ENCODE data around the gene RAB28. TPM values are rescaled to one million over a fixed set of nuclear protein-coding genes. Genes with fewer than 3 reads are reported as not detected.

The RAB28 gene
- total RNA-seq, 2 experiments from 2014 or later: 23.0 to 30.8 TPM

- H3K36me3 ChIP-seq (ENCODE audit: insufficient read depth, low read length): peaks cover 12% of the 10 kb centered on the region
- no peak overlapping the region for H3K27ac ChIP-seq (ENCODE audit: low read depth, low read length, poor library complexity, severe bottlenecking)
- ChIA-PET POLR2A (interaction anchor here (0.7 to 1.5 kb wide), 4 partner anchors 17 to 31 kb away, joined by 3 to 6 read pairs (median 4); no protein-coding TSS in a partner anchor), CTCF (ENCODE audit: unreplicated experiment) (no interaction called here)
- no peak overlapping the region for H3K4me2 ChIP-seq (ENCODE audit: low read length)
- no peak overlapping the region for H2AFZ ChIP-seq (ENCODE audit: low read length)
- H3K9me2 ChIP-seq (ENCODE audit: insufficient read depth, low read length): no peaks in the 10 kb centered on the region
- peaks cover 8% of the 10 kb centered on the region for H3K9me3 ChIP-seq (ENCODE audit: low read length)
- intact Hi-C loops (cut with micrococcal nuclease; ENCODE audit: unreplicated experiment): no loop called here
- no peaks in the 10 kb centered on the region for H4K20me1 ChIP-seq (ENCODE audit: insufficient read depth, low read length)
- DNase-seq (ENCODE audit: low spot score): no peak
- H3K4me1 ChIP-seq (ENCODE audit: insufficient read depth, low read length, poor library complexity, severe bottlenecking): no peaks in the 10 kb centered on the region
- BruUV-seq (replicated peaks): no TSS peak
- no peak overlapping the region for H3K4me3 ChIP-seq (ENCODE audit: low read depth, low read length, poor library complexity, severe bottlenecking)
- peaks cover 3% of the 10 kb centered on the region; the same call in 1 of the 2 replicates for H3K79me2 ChIP-seq (ENCODE audit: insufficient read depth, low read depth, low read length)
- TF ChIP-seq CTCF (conservative IDR thresholded peaks at IDR 0.05; ENCODE audit: low read length): no peak
- TF ChIP-seq EZH2phosphoT487 (IDR thresholded peaks at IDR 0.05; ENCODE audit: borderline replicate concordance, low read depth, low read length): no peak
Observed at GRCh38 chr4:13464973-13465372, 19.2 kb downstream of the RAB28 start.

DNA sequence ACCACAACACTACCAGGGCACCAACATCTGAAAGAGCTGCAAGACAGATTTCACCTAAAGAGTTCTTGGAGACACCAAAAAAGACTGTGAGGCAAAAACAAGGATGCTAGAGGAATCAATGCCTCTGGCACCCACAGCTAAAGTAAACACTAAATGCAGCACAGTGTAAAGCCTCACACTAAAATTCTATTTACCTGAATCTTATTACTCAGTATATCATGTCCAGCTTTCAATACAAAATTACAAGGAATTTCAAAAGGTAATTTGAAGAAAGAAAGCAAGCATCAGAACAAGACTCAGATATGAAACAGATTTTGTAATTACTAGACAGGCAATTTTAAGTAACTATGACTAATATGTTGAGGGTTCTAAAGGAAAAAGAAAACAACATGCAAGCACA lies 19.6 kb downstream of the RAB28 start:
- Histone ChIP-seq H3K36me3 (ENCODE audit: insufficient read depth, low read length) (peaks cover 12% of the 10 kb centered on the region), H3K4me1 (ENCODE audit: insufficient read depth, low read length, poor library complexity, severe bottlenecking) (no peaks in the 10 kb centered on the region), H3K9me3 (ENCODE audit: low read length) (peaks cover 8% of the 10 kb centered on the region), H3K4me2 (ENCODE audit: low read length) (no peak overlapping the region), H3K4me3 (ENCODE audit: low read depth, low read length, poor library complexity, severe bottlenecking) (no peak overlapping the region), H2AFZ (ENCODE audit: low read length) (no peak overlapping the region), H3K79me2 (ENCODE audit: insufficient read depth, low read depth, low read length) (peaks cover 3% of the 10 kb centered on the region; the same call in 1 of the 2 replicates), H3K27ac (ENCODE audit: low read depth, low read length, poor library complexity, severe bottlenecking) (no peak overlapping the region), H4K20me1 (ENCODE audit: insufficient read depth, low read length) (no peaks in the 10 kb centered on the region), H3K9me2 (ENCODE audit: insufficient read depth, low read length) (no peaks in the 10 kb centered on the region)
- BruUV-seq (replicated peaks): no TSS peak
- ChIA-PET CTCF (ENCODE audit: unreplicated experiment) (no interaction called here), POLR2A (interaction anchor here (0.8 to 1.5 kb wide), 2 partner anchors 16 to 19 kb away, joined by 3 to 6 read pairs; no protein-coding TSS in a partner anchor)
- DNase-seq (ENCODE audit: low spot score): no peak
- intact Hi-C loops (cut with micrococcal nuclease; ENCODE audit: unreplicated experiment): no loop called here
- TF ChIP-seq EZH2phosphoT487 (IDR thresholded peaks at IDR 0.05; ENCODE audit: borderline replicate concordance, low read depth, low read length) (no peak), CTCF (conservative IDR thresholded peaks at IDR 0.05; ENCODE audit: low read length) (no peak)

- intact Hi-C loops (cut with micrococcal nuclease; ENCODE audit: unreplicated experiment): no loop called here
- CTCF ChIA-PET (ENCODE audit: unreplicated experiment): no interaction called here
- peaks cover 3% of the 10 kb centered on the region; the same call in 1 of the 2 replicates for H3K79me2 ChIP-seq (ENCODE audit: insufficient read depth, low read depth, low read length)
Observed at GRCh38 chr4:13461191-13461905, 22.8 kb downstream of the RAB28 start.

More at GRCh38 chr4:13461191-13461905, 22.8 kb downstream of the RAB28 start:
- no TSS peak for BruUV-seq (replicated peaks)
- no peak for DNase-seq (ENCODE audit: low spot score)
- H3K4me3 ChIP-seq (ENCODE audit: low read depth, low read length, poor library complexity, severe bottlenecking): no peak overlapping the region
- H3K27ac ChIP-seq (ENCODE audit: low read depth, low read length, poor library complexity, severe bottlenecking): no peak overlapping the region
- H3K4me1 ChIP-seq (ENCODE audit: insufficient read depth, low read length, poor library complexity, severe bottlenecking): no peaks in the 10 kb centered on the region
- H3K9me2 ChIP-seq (ENCODE audit: insufficient read depth, low read length): no peaks in the 10 kb centered on the region
- H3K36me3 ChIP-seq (ENCODE audit: insufficient read depth, low read length): peaks cover 11% of the 10 kb centered on the region
- no peak overlapping the region for H3K4me2 ChIP-seq (ENCODE audit: low read length)
- no peaks in the 10 kb centered on the region for H4K20me1 ChIP-seq (ENCODE audit: insufficient read depth, low read length)
- peaks cover 7% of the 10 kb centered on the region for H3K9me3 ChIP-seq (ENCODE audit: low read length)
- H2AFZ ChIP-seq (ENCODE audit: low read length): no peak overlapping the region
- TF ChIP-seq CTCF (conservative IDR thresholded peaks at IDR 0.05; ENCODE audit: low read length) (no peak), EZH2phosphoT487 (IDR thresholded peaks at IDR 0.05; ENCODE audit: borderline replicate concordance, low read depth, low read length) (no peak)
- POLR2A ChIA-PET: no interaction called here
